Measurements from ENCODE around the gene DESI1.
A peak's percentile ranks its signal among the peaks of the same experiment; 100 is the strongest.
"Not testable (repeated sequence)": the region's sequence is repeated elsewhere in the genome, so short reads cannot be mapped to it uniquely, and the experiment has no call there.

The DESI1 gene

DNA sequence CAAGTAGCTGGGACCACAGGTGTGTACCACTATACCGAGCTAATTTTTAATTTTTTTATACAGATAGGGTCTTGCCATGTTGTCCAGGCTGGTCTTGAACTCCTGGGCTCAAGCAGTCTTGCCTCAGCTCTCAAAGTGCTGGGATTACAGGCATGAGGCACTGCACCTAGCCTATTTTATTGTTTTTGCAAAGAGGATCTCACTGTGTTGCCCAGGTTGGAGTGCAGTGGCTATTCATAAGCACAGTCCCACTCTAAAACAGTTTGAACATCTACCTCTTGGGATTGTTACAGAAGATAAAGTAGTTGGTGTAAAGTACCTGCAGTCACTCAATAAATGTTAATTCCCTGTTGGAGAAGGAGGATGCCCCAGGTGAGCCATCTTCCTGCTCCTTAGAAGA, 29.4 kb upstream of the DESI1 start:
- Mint-ChIP-seq H3K27ac (no peak overlapping the region), H3K27me3 (no peaks in the 10 kb centered on the region), H3K4me1 (ENCODE audit: low read depth) (peaks cover 6% of the 10 kb centered on the region), H3K36me3 (ENCODE audit: low read depth) (peaks cover 100% of the 10 kb centered on the region), H3K9me3 (no peaks in the 10 kb centered on the region), H3K4me3 (no peak overlapping the region)
- intact Hi-C loops (cut with micrococcal nuclease) = no loop called here

DNA sequence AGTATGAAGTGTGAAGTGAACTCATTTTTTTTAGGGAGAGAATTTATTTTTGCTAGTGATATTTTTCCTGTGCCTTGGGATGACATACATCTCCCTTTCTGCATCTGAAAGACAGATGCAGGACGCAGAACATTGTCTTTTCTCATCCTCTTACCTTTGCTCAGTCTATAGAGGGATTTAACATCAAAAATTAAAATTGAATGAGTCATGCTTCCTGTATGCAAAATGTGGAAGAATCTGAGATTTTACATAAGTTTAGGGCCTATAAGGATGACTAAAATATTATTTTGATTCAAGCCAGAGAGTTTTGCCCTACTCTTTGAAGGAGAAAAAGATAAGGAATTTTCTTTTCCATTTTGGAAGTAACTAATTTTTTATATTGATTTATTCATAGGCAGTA, 27.6 kb upstream of the DESI1 start:
- intact Hi-C loops (cut with micrococcal nuclease) = loop anchor here (10.0 kb wide), 1 partner anchor 494 kb away; no protein-coding TSS in a partner anchor
- Mint-ChIP-seq H3K27me3 (no peaks in the 10 kb centered on the region), H3K9me3 (no peaks in the 10 kb centered on the region), H3K36me3 (ENCODE audit: low read depth) (peaks cover 99% of the 10 kb centered on the region), H3K4me3 (no peak overlapping the region), H3K27ac (no peak overlapping the region), H3K4me1 (ENCODE audit: low read depth) (peaks cover 6% of the 10 kb centered on the region)

DNA sequence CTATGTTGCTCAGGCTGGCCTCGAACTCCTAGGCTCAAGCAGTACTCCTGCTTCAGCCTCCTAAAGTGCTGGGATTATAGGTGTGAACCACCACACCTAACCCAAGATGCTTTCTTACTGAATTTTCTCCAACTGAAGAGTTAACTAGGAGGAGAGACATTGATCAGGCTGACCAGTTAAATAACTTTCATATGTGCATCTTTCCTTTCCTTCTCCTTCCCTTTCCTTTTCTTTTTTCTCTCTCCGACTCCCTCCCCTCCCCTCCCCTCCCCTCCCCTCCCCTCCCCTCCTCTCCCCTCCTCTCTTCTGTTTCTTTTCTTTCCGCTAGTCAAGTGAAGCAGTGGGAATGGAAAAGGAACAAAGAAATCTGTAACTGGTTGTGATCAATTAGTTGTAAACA, 26.9 kb upstream of the DESI1 start:
- Mint-ChIP-seq H3K4me1 (ENCODE audit: low read depth) (peaks cover 2% of the 10 kb centered on the region), H3K9me3 (no peaks in the 10 kb centered on the region), H3K36me3 (ENCODE audit: low read depth) (peaks cover 99% of the 10 kb centered on the region), H3K27ac (no peak overlapping the region), H3K4me3 (no peak overlapping the region), H3K27me3 (no peaks in the 10 kb centered on the region)
- intact Hi-C loops (cut with micrococcal nuclease) = loop anchor here (10.0 kb wide), 1 partner anchor 493 kb away; no protein-coding TSS in a partner anchor

GRCh38 chr22:41642331-41643110, 21.7 kb upstream of the DESI1 start:
- H3K9me3 Mint-ChIP-seq = no peaks in the 10 kb centered on the region
- no peak overlapping the region for H3K4me3 Mint-ChIP-seq
- no peak overlapping the region for H3K27ac Mint-ChIP-seq
- H3K27me3 Mint-ChIP-seq = no peaks in the 10 kb centered on the region
- intact Hi-C loops (cut with micrococcal nuclease) = loop anchor here (10.0 kb wide), 1 partner anchor 488 kb away; no protein-coding TSS in a partner anchor
- no peaks in the 10 kb centered on the region for H3K4me1 Mint-ChIP-seq (ENCODE audit: low read depth)
- H3K36me3 Mint-ChIP-seq (ENCODE audit: low read depth) = peaks cover 99% of the 10 kb centered on the region

GRCh38 chr22:41641854-41642253, 21.0 kb upstream of the DESI1 start:
- Mint-ChIP-seq H3K4me1 (ENCODE audit: low read depth) (no peaks in the 10 kb centered on the region), H3K9me3 (no peaks in the 10 kb centered on the region), H3K4me3 (no peak overlapping the region), H3K27ac (no peak overlapping the region), H3K27me3 (no peaks in the 10 kb centered on the region), H3K36me3 (ENCODE audit: low read depth) (peaks cover 97% of the 10 kb centered on the region)
- intact Hi-C loops (cut with micrococcal nuclease) = loop anchor here (10.0 kb wide), 1 partner anchor 487 kb away; no protein-coding TSS in a partner anchor

GRCh38 chr22:41638748-41639147, 17.9 kb upstream of the DESI1 start:
- Mint-ChIP-seq H3K9me3 (no peaks in the 10 kb centered on the region), H3K27me3 (no peaks in the 10 kb centered on the region), H3K36me3 (ENCODE audit: low read depth) (peaks cover 96% of the 10 kb centered on the region), H3K27ac (no peak overlapping the region), H3K4me1 (ENCODE audit: low read depth) (no peaks in the 10 kb centered on the region), H3K4me3 (no peak overlapping the region)
- intact Hi-C loops (cut with micrococcal nuclease) = no loop called here

GRCh38 chr22:41638124-41638523, 17.3 kb upstream of the DESI1 start:
- no peaks in the 10 kb centered on the region for H3K9me3 Mint-ChIP-seq
- no peak overlapping the region for H3K27ac Mint-ChIP-seq
- peaks cover 97% of the 10 kb centered on the region for H3K36me3 Mint-ChIP-seq (ENCODE audit: low read depth)

DNA sequence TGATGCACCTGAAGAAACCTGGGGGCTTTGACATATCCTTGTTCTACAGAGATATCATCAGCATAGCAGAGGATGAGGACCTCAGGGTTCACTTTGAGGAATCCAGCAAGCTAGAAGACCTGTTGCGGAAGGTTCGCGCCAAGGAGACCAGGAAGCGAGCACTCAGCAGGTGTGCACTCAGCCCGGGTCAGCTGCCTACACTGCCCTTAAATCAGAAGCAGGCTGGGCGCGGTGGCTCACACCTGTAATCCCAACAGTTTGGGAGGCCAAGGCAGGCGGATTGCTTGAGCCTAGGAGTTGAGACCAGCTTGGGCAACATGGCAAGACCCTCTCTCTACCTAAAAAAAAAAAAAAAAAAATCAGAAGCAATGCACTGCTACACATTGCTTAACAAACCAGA, 16.8 kb upstream of the DESI1 start:
- intact Hi-C loops (cut with micrococcal nuclease); H3K9me3 Mint-ChIP-seq; H3K27me3 Mint-ChIP-seq; H3K4me3 Mint-ChIP-seq; H3K4me1 Mint-ChIP-seq (ENCODE audit: low read depth); H3K27ac Mint-ChIP-seq: not testable (repeated sequence)
- H3K36me3 Mint-ChIP-seq (ENCODE audit: low read depth) = peaks cover 97% of the 10 kb centered on the region

More at GRCh38 chr22:41638124-41638523, 17.3 kb upstream of the DESI1 start:
- Mint-ChIP-seq H3K27me3 (no peaks in the 10 kb centered on the region), H3K4me3 (no peak overlapping the region), H3K4me1 (ENCODE audit: low read depth) (no peaks in the 10 kb centered on the region)
- intact Hi-C loops (cut with micrococcal nuclease) = no loop called here

- Mint-ChIP-seq H3K9me3 (no peaks in the 10 kb centered on the region), H3K4me3 (no peak overlapping the region), H3K27me3 (no peaks in the 10 kb centered on the region), H3K27ac (no peak overlapping the region), H3K36me3 (ENCODE audit: low read depth) (peaks cover 97% of the 10 kb centered on the region), H3K4me1 (ENCODE audit: low read depth) (no peaks in the 10 kb centered on the region)
- intact Hi-C loops (cut with micrococcal nuclease) = no loop called here
Observed at GRCh38 chr22:41636467-41636866, 15.6 kb upstream of the DESI1 start.

- H3K36me3 Mint-ChIP-seq (ENCODE audit: low read depth) = peaks cover 97% of the 10 kb centered on the region
- H3K27me3 Mint-ChIP-seq; H3K9me3 Mint-ChIP-seq; H3K4me3 Mint-ChIP-seq; H3K4me1 Mint-ChIP-seq (ENCODE audit: low read depth); intact Hi-C loops (cut with micrococcal nuclease); H3K27ac Mint-ChIP-seq: not testable (repeated sequence)
Observed at GRCh38 chr22:41634610-41635009, 13.8 kb upstream of the DESI1 start.

DNA sequence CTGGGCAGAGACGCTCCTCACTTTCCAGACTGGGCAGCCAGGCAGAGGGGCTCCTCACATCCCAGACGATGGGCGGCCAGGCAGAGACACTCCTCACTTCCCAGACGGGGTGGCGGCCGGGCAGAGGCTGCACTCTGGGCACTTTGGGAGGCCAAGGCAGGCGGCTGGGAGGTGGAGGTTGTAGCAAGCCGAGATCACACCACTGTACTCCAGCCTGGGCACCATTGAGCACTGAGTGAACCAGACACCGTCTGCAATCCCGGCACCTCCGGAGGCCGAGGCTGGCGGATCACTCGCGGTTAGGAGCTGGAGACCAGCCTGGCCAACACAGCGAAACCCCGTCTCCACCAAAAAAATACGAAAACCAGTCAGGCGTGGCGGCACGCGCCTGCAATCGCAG, 10.8 kb upstream of the DESI1 start:
- H3K27me3 Mint-ChIP-seq; H3K4me1 Mint-ChIP-seq (ENCODE audit: low read depth); H3K9me3 Mint-ChIP-seq; intact Hi-C loops (cut with micrococcal nuclease); H3K4me3 Mint-ChIP-seq; H3K27ac Mint-ChIP-seq: not testable (repeated sequence)
- peaks cover 100% of the 10 kb centered on the region for H3K36me3 Mint-ChIP-seq (ENCODE audit: low read depth)

GRCh38 chr22:41631115-41631514, 10.3 kb upstream of the DESI1 start:
- peaks cover 98% of the 10 kb centered on the region for H3K36me3 Mint-ChIP-seq (ENCODE audit: low read depth)

DNA sequence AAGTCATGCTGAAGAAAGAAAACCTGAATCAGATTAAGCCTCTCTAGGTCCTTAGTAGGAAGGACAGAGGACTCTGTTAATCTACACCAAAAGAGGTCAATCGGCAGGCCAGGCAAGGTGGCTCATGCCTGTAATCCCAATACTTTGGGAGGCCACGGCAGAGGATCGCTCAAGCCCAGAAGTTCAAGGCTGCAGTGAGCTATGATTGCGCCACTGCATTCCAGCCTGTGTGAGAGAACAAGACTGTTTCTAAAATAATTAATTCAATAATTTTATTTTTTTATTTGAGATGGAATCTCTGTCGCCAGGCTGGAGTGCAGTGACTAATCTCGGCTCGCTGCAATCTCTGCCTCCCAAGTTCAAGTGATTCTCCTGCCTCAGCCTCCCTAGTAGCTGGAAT, 4.7 kb upstream of the DESI1 start:
- H3K4me1 Mint-ChIP-seq (ENCODE audit: low read depth) = peaks cover 9% of the 10 kb centered on the region
- no peak overlapping the region for H3K4me3 Mint-ChIP-seq
- peaks cover 96% of the 10 kb centered on the region for H3K36me3 Mint-ChIP-seq (ENCODE audit: low read depth)
- intact Hi-C loops (cut with micrococcal nuclease) = no loop called here
- no peaks in the 10 kb centered on the region for H3K9me3 Mint-ChIP-seq
- no peak overlapping the region for H3K27ac Mint-ChIP-seq
- no peaks in the 10 kb centered on the region for H3K27me3 Mint-ChIP-seq

More at GRCh38 chr22:41631115-41631514, 10.3 kb upstream of the DESI1 start:
- H3K27me3 Mint-ChIP-seq; H3K4me1 Mint-ChIP-seq (ENCODE audit: low read depth); H3K4me3 Mint-ChIP-seq; intact Hi-C loops (cut with micrococcal nuclease); H3K27ac Mint-ChIP-seq; H3K9me3 Mint-ChIP-seq: not testable (repeated sequence)

DNA sequence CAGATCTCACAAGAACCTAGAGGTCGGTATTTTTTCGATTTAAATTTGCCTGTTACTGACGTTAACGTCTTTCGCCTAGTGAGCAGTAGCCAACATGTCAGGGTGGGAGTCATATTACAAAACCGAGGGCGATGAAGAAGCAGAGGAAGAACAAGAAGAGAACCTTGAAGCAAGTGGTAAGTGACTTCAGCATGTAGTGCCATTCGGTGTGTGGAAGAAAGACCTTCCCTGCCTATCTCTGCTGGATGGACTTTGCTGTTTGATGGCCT, 1.0 kb upstream of the DESI1 start:
- Mint-ChIP-seq H3K9me3 (no peaks in the 10 kb centered on the region), H3K4me1 (ENCODE audit: low read depth) (peaks cover 33% of the 10 kb centered on the region), H3K27ac (peak overlapping the region; percentile 94), H3K4me3 (peak overlapping the region; percentile 92), H3K36me3 (ENCODE audit: low read depth) (peaks cover 66% of the 10 kb centered on the region), H3K27me3 (no peaks in the 10 kb centered on the region)
- intact Hi-C loops (cut with micrococcal nuclease) = loop anchor here (1.0 to 2.0 kb wide), 3 partner anchors 32 to 174 kb away; partner anchors contain the start of gene POLR3H

All from dendritic cell treated with granulocyte-macrophage colony-stimulating factor and Interleukin-4, amounts not matched to agents 40 ng/mL and 50 ng/mL, for 4 days (primary cell).